Measurements from ENCODE around the gene GATA1.

GATA1 gene

DNA sequence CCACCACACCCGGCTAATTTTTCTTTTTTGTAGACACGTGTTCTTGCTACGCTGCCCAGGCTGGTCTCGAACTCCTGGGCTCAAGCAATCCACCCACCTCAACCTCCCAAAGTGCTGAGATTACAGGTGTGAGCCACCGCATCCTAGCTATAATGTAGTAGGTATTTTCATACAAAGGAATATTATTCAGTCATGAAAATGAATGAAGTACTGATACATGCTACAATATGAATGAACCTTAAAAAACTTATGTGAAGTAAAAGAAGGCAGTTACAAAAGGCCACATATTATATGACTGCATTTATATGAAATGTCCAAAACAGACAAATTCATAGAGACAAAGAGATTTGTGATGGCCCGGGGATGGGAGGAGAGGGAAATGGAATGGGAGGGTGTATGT lies 4.7 kb upstream of the GATA1 start:
- no peak overlapping the region for H3K4me3 ChIP-seq (replicated peaks; ENCODE audit: low read depth, low read length)
- no peak for DNase-seq (ENCODE audit: low read depth)
- TF ChIP-seq, protein P1, sequence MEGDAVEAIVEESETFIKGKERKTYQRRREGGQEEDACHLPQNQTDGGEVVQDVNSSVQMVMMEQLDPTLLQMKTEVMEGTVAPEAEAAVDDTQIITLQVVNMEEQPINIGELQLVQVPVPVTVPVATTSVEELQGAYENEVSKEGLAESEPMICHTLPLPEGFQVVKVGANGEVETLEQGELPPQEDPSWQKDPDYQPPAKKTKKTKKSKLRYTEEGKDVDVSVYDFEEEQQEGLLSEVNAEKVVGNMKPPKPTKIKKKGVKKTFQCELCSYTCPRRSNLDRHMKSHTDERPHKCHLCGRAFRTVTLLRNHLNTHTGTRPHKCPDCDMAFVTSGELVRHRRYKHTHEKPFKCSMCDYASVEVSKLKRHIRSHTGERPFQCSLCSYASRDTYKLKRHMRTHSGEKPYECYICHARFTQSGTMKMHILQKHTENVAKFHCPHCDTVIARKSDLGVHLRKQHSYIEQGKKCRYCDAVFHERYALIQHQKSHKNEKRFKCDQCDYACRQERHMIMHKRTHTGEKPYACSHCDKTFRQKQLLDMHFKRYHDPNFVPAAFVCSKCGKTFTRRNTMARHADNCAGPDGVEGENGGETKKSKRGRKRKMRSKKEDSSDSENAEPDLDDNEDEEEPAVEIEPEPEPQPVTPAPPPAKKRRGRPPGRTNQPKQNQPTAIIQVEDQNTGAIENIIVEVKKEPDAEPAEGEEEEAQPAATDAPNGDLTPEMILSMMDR (IDR thresholded peaks at IDR 0.05; ENCODE audit: low read length, missing control alignments) = no peak

DNA sequence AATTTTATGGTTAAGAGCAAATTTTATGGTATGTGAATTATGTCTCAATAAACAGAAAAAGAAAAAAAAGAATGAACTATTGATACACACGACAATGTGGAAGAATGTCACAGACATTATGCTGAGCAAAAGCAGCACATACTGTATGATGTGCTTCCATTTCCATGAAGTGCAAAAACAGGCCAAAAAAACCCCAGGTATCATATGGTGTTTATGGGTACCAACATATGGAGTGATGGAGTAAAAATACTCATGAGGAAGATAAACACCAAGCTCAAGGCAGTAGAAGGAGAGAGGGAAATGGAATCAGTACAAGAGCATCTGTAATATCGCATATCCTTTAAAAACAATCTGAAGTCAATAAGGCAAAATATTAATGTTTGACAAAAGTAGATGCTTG lies 4.2 kb upstream of the GATA1 start:
- H3K4me3 ChIP-seq (replicated peaks; ENCODE audit: low read depth, low read length) = no peak overlapping the region
- TF ChIP-seq, protein P1 (IDR thresholded peaks at IDR 0.05; ENCODE audit: low read length, missing control alignments) = no peak
- no peak for DNase-seq (ENCODE audit: low read depth)

DNA sequence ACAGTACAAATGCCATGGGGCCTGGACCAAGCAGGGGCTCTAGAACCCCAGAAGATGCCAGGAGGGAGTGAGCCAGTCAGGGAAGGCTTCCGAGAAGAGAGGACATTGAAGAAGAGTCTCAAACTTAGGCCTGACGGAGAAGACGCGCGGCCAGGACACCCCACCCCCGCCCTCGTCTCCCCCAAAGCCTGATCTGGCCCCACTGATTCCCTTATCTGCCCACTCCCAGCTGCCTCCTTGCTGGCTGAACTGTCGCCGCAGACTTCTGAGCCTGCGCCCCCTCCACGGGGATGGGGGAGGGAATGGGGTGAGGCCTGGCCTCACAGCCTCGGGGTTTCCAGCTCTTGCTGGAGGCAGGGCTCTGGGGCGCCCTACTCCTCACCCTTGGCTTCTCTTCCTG lies 3.6 kb upstream of the GATA1 start:
- TF ChIP-seq, protein P1 (IDR thresholded peaks at IDR 0.05; ENCODE audit: low read length, missing control alignments) = no peak
- DNase-seq (ENCODE audit: low read depth) = no peak
- H3K4me3 ChIP-seq (replicated peaks; ENCODE audit: low read depth, low read length) = no peak overlapping the region

DNA sequence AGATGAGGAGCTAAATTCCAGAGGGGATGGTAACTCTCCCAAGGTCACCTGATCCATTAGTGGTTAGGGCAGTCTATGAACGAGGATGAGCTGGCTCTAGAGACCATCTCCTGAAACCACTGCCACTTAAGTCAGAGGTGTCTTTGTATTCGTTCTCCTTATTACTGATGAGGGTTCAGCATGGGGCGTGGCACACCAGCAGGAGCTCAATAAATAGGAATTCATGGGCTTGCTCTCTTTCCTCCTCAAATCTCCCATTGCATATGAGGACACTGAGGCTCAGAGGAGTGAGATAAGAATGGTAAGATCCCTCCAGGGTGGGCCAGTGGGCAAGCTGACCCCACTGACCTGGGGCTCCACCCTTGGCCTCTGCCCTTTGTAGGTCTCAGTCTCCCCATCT lies 1.7 kb upstream of the GATA1 start:
- no peak for DNase-seq (ENCODE audit: low read depth)
- H3K4me3 ChIP-seq (replicated peaks; ENCODE audit: low read depth, low read length) = no peak overlapping the region
- TF ChIP-seq, protein P1 (IDR thresholded peaks at IDR 0.05; ENCODE audit: low read length, missing control alignments) = no peak

DNA sequence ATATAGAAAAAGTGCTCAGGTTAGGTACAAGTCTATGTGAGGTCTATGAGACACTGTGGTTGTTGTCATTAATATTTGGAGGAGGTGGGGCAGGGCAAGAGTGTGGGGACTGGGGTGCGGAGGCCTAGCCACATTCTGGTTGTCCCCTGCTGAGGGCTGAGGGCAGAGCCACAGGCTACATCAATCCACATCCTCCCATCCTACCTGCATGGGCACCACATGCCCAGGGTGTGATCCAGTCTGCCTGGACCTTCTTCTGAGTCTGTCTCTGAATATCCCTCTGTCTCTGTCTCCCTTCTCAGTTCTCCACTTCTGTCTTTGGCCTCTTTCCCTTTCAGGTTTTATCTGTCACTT lies 1.2 kb upstream of the GATA1 start:
- TF ChIP-seq, protein P1 (IDR thresholded peaks at IDR 0.05; ENCODE audit: low read length, missing control alignments) = no peak
- no peak overlapping the region for H3K4me3 ChIP-seq (replicated peaks; ENCODE audit: low read depth, low read length)
- DNase-seq (ENCODE audit: low read depth) = no peak

DNA sequence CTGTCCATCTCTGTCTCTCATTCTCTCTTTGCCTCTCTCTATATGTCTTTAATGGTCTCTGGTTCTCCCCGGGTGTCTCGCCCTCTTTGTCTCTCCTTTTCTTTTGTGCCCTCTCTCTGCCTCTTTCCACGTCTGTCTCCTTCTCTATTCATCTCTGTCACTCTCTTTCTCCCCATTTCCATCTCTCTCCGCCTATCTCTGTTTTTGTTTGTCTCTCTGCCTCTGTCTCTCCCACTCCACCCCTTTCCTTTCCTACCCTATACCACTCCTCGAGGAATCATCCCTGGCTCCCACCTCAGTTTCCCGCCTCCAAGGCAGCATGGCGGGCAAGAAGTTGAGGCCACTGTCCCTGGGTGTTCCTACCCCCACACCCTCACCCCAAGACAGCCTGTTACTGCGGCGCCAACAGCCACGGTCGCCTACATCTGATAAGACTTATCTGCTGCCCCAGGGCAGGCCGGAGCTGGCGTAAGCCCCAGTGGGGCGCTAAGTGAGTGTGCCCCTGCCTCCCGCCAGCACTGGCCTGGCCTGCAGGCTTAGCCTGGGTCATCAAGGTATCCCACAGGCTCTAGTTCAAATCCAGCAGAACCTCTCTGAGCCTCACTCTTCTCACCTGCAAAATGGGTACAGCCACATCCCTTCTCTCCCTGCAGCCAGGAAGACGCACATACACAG lies 713 bp upstream of the GATA1 start:
- no peak for DNase-seq (ENCODE audit: low read depth)
- no peak overlapping the region for H3K4me3 ChIP-seq (replicated peaks; ENCODE audit: low read depth, low read length)
- TF ChIP-seq, protein P1 (IDR thresholded peaks at IDR 0.05; ENCODE audit: low read length, missing control alignments) = no peak

DNA sequence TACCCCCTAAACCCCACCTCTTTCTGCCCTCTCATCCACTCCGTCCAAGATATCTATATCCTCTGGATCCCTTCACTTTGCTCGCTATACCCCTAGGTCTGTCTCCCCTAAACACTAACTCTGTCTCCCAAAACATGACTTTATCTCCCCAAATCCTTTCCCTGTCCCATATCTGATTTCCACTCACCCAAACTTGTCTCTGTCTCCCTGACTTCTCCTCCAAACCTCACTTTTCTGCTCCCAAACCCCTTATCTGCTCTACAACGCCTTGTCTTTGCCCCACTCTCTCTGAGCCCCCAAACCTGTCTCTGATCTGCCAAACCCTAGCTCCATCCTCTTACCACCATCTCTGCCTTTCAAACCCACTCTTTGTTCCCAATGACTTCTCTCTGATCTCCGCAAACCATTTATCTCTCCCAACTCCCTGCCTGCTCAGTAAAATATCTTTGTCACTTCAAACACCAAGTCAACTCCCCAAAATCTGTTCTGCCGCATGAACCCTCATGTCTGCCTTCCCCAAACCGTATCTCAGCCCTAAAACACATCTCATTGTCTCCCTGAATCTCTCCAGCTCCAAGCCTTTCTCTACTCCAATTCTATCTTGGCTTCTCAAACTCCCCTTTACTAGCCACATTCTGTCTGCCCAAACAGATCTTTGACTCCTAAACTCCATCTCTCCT lies 575 bp downstream of the GATA1 start:
- no peak overlapping the region for H3K4me3 ChIP-seq (replicated peaks; ENCODE audit: low read depth, low read length)
- TF ChIP-seq, protein P1 (IDR thresholded peaks at IDR 0.05; ENCODE audit: low read length, missing control alignments) = no peak
- no peak for DNase-seq (ENCODE audit: low read depth)

Measured in fibroblast of pulmonary artery (primary cell).